A673 (cell line): ENCODE results near the gene DUS2. TPM values are rescaled to one million over a fixed set of nuclear protein-coding genes. Genes with fewer than 3 reads are reported as not detected.

Source experiments
- BruUV-seq: library from RNA; stranded (reverse); fragments of 400-500 nt; replicated peaks from 2 replicates; lab custom pipeline; 2021; lab: Mats Ljungman, UMichigan
- CTCF ChIA-PET: fragments of 300-600 bp; sonication (Branson Sonifier 250); formaldehyde crosslinking; loops from one replicate; lab custom pipeline; 2022; ENCODE audit warnings: antibody characterized with exemption; lab: Charles Lee
- POLR2A ChIA-PET: fragments of 300-600 bp; sonication (Branson Sonifier 250); formaldehyde crosslinking; loops from one replicate; lab custom pipeline; 2022; ENCODE audit warnings: antibody characterized with exemption; ENCODE audit not compliant: low non-redundant PET; lab: Charles Lee
- DNase-seq: peaks from one replicate; pipeline ENCODE4 v3.0.0-alpha.2; 2015; ENCODE audit warnings: low spot score
- H3K27ac ChIP-seq: fragments of 200-600 bp; sonication (generic); 2 replicates; pipeline ENCODE4 v1.5.1; 2016; ENCODE audit warnings: mixed run types, low read depth, mild to moderate bottlenecking, mixed read lengths, antibody characterized with exemption, low read length; ENCODE audit not compliant: poor library complexity, severe bottlenecking
- H3K27me3 ChIP-seq: fragments of 200-600 bp; sonication (generic); replicated peaks from 2 replicates; pipeline ENCODE4 v1.6.1; 2017; ENCODE audit warnings: mixed run types, low read depth, mild to moderate bottlenecking, mixed read lengths, antibody characterized with exemption, low read length; ENCODE audit not compliant: insufficient read depth, poor library complexity
- H3K36me3 ChIP-seq: fragments of 200-600 bp; sonication (generic); 2 replicates; pipeline ENCODE4 v1.6.1; 2016; ENCODE audit warnings: mixed run types, mild to moderate bottlenecking, mixed read lengths, antibody characterized with exemption, low read length; ENCODE audit not compliant: insufficient read depth, poor library complexity, severe bottlenecking
- H3K4me1 ChIP-seq: fragments of 200-600 bp; sonication (generic); 2 replicates; pipeline ENCODE4 v1.6.1; 2017; ENCODE audit warnings: mixed run types, mild to moderate bottlenecking, mixed read lengths, antibody characterized with exemption, low read length; ENCODE audit not compliant: insufficient read depth, poor library complexity, severe bottlenecking
- H3K4me3 ChIP-seq: fragments of 200-600 bp; sonication (generic); 2 replicates; pipeline ENCODE4 v1.5.1; 2016; ENCODE audit warnings: low read depth, mixed run types, mild to moderate bottlenecking, mixed read lengths, low read length; ENCODE audit not compliant: poor library complexity, severe bottlenecking
- H3K9me3 ChIP-seq: fragments of 200-600 bp; sonication (generic); 2 replicates; pipeline ENCODE4 v1.6.1; 2016; ENCODE audit warnings: mixed run types, low read depth, mild to moderate bottlenecking, mixed read lengths, antibody characterized with exemption, low read length; ENCODE audit not compliant: poor library complexity, severe bottlenecking
- EZH2 ChIP-seq: fragments of 200-600 bp; sonication (generic); IDR thresholded peaks from 2 replicates; pipeline ENCODE4 v1.6.1; 2017; ENCODE audit warnings: borderline replicate concordance, low read depth, mild to moderate bottlenecking, mixed read lengths, antibody characterized with exemption, low read length; ENCODE audit not compliant: poor library complexity, severe bottlenecking
- intact Hi-C: fragments of 100-400 bp; cut with micrococcal nuclease; formaldehyde crosslinking; loops from one replicate; pipeline ENCODE4 v1.10.0; 2022; ENCODE audit not compliant: unreplicated experiment
- total RNA-seq: library from RNA; stranded (reverse); gene quantifications from 2 replicates; pipeline ENCODE4 v1.2.3, GENCODE V29; 2021
- TF ChIP-seq, protein P1 (sequence below): fragments of 300-800, 200-600 bp; sonication (generic); conservative IDR thresholded peaks from 2 replicates; pipeline ENCODE4 v1.5.1; 2017; ENCODE audit warnings: low read depth, mild to moderate bottlenecking, antibody characterized with exemption, low read length, moderate library complexity, mixed read lengths

Gene DUS2
- total RNA-seq, 1 experiment from 2014 or later = 19.7 TPM

- TF ChIP-seq EZH2 = no peak
- TF ChIP-seq, protein P1, sequence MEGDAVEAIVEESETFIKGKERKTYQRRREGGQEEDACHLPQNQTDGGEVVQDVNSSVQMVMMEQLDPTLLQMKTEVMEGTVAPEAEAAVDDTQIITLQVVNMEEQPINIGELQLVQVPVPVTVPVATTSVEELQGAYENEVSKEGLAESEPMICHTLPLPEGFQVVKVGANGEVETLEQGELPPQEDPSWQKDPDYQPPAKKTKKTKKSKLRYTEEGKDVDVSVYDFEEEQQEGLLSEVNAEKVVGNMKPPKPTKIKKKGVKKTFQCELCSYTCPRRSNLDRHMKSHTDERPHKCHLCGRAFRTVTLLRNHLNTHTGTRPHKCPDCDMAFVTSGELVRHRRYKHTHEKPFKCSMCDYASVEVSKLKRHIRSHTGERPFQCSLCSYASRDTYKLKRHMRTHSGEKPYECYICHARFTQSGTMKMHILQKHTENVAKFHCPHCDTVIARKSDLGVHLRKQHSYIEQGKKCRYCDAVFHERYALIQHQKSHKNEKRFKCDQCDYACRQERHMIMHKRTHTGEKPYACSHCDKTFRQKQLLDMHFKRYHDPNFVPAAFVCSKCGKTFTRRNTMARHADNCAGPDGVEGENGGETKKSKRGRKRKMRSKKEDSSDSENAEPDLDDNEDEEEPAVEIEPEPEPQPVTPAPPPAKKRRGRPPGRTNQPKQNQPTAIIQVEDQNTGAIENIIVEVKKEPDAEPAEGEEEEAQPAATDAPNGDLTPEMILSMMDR = no peak
- Histone ChIP-seq H3K4me1 (peaks cover 5% of the 10 kb centered on the region), H3K4me3 (no peak overlapping the region), H3K27me3 (no peaks in the 10 kb centered on the region), H3K36me3 (no peaks in the 10 kb centered on the region), H3K27ac (no peak overlapping the region), H3K9me3 (no peaks in the 10 kb centered on the region)
- BruUV-seq = no TSS peak
- intact Hi-C loops = no loop called here
- ChIA-PET POLR2A (no interaction called here), CTCF (no interaction called here)
- DNase-seq = no peak
Observed at GRCh38 chr16:68066763-68067162, 43.7 kb downstream of the DUS2 start.

- Histone ChIP-seq H3K27ac (no peak overlapping the region), H3K4me3 (no peak overlapping the region), H3K4me1 (peaks cover 5% of the 10 kb centered on the region), H3K36me3 (no peaks in the 10 kb centered on the region), H3K27me3 (no peaks in the 10 kb centered on the region), H3K9me3 (no peaks in the 10 kb centered on the region)
- TF ChIP-seq, protein P1 = no peak
- TF ChIP-seq EZH2 = no peak
- ChIA-PET POLR2A (interaction anchor here (0.6 kb wide), 1 partner anchor 23 kb away, joined by 3 read pairs; no protein-coding TSS in a partner anchor), CTCF (interaction anchor here (0.7 kb wide), 1 partner anchor 127 kb away, joined by 3 read pairs; no protein-coding TSS in a partner anchor)
- DNase-seq = no peak
- intact Hi-C loops = no loop called here
- no TSS peak for BruUV-seq
Observed at GRCh38 chr16:68068926-68069325, 45.8 kb downstream of the DUS2 start.

- TF ChIP-seq, protein P1 = no peak
- TF ChIP-seq EZH2 = no peak
- POLR2A ChIA-PET = interaction anchor here (0.6 kb wide), 1 partner anchor 24 kb away, joined by 3 read pairs; no protein-coding TSS in a partner anchor
Observed at GRCh38 chr16:68069511-68070248, 46.6 kb downstream of the DUS2 start.

More at GRCh38 chr16:68069511-68070248, 46.6 kb downstream of the DUS2 start:
- no peak overlapping the region for H3K27ac ChIP-seq
- no peaks in the 10 kb centered on the region for H3K27me3 ChIP-seq
- no peak overlapping the region for H3K4me3 ChIP-seq
- no peaks in the 10 kb centered on the region for H3K9me3 ChIP-seq
- H3K36me3 ChIP-seq = no peaks in the 10 kb centered on the region
- intact Hi-C loops = no loop called here
- no peak for DNase-seq
- CTCF ChIA-PET = interaction anchor here (0.6 kb wide), 1 partner anchor 137 kb away, joined by 3 read pairs; no protein-coding TSS in a partner anchor
- H3K4me1 ChIP-seq = peaks cover 5% of the 10 kb centered on the region
- no TSS peak for BruUV-seq
